Ecto neural progenitor cell (in vitro differentiated cells): ENCODE results near the gene TPD52L1.
"Not testable (repeated sequence)": the region's sequence is repeated elsewhere in the genome, so short reads cannot be mapped to it uniquely, and the experiment has no call there.

ENCODE experiments used
- DNase-seq: peaks from one replicate; pipeline ENCODE4 v3.0.0-alpha.2; 2018; ENCODE audit warnings: low spot score

TPD52L1 gene

GRCh38 chr6:125153391-125154117 lies at the start of gene TPD52L1:
Gene TPD52L1, plus strand, starts transcription at chr6:125153773. Its CDS starts 179 bp downstream, at chr6:125153952.
- peak; percentile 83 for DNase-seq

GRCh38 chr6:125104425-125104824 lies 49.1 kb upstream of the TPD52L1 start:
- DNase-seq = no peak

- DNase-seq = no peak
Observed at GRCh38 chr6:125107048-125107447, 46.5 kb upstream of the TPD52L1 start.

- no peak for DNase-seq
Observed at GRCh38 chr6:125107896-125108295, 45.7 kb upstream of the TPD52L1 start.

GRCh38 chr6:125110056-125110455 lies 43.5 kb upstream of the TPD52L1 start:
- no peak for DNase-seq

GRCh38 chr6:125111219-125111983 lies 42.2 kb upstream of the TPD52L1 start:
- no peak for DNase-seq

- no peak for DNase-seq
Observed at GRCh38 chr6:125112934-125113333, 40.6 kb upstream of the TPD52L1 start.

- DNase-seq = no peak
Observed at GRCh38 chr6:125114248-125114858, 39.2 kb upstream of the TPD52L1 start.

GRCh38 chr6:125116170-125116569 lies 37.4 kb upstream of the TPD52L1 start:
- no peak for DNase-seq

GRCh38 chr6:125116710-125117109 lies 36.9 kb upstream of the TPD52L1 start:
- no peak for DNase-seq

- no peak for DNase-seq
Observed at GRCh38 chr6:125117818-125118217, 35.8 kb upstream of the TPD52L1 start.

GRCh38 chr6:125120054-125120590 lies 33.5 kb upstream of the TPD52L1 start:
- DNase-seq = no peak

GRCh38 chr6:125121894-125122293 lies 31.7 kb upstream of the TPD52L1 start:
- DNase-seq = no peak

- no peak for DNase-seq
Observed at GRCh38 chr6:125123051-125123450, 30.5 kb upstream of the TPD52L1 start.

- no peak for DNase-seq
Observed at GRCh38 chr6:125123468-125124048, 30.0 kb upstream of the TPD52L1 start.

GRCh38 chr6:125124049-125124669 lies 29.4 kb upstream of the TPD52L1 start:
- DNase-seq = no peak

GRCh38 chr6:125125856-125126255 lies 27.7 kb upstream of the TPD52L1 start:
- DNase-seq = not testable (repeated sequence)

GRCh38 chr6:125129354-125129753 lies 24.2 kb upstream of the TPD52L1 start:
- no peak for DNase-seq

GRCh38 chr6:125132058-125132457 lies 21.5 kb upstream of the TPD52L1 start:
- no peak for DNase-seq

- no peak for DNase-seq
Observed at GRCh38 chr6:125136378-125136777, 17.2 kb upstream of the TPD52L1 start.

GRCh38 chr6:125138083-125138482 lies 15.5 kb upstream of the TPD52L1 start:
- DNase-seq = no peak

GRCh38 chr6:125140808-125141207 lies 12.8 kb upstream of the TPD52L1 start:
- DNase-seq = no peak
